Activated T-cell treated with anti-CD3 and anti-CD28 coated beads, Interleukin-2, amount 50 U/mL, for 24 hours (primary cell): ENCODE results near the gene CA5B.
"Not testable (repeated sequence)": the region's sequence is repeated elsewhere in the genome, so short reads cannot be mapped to it uniquely, and the experiment has no call there.

ENCODE experiments used
- DNase-seq: peaks from one replicate; pipeline ENCODE4 v3.0.0-alpha.2; 2020
- H3K27ac Mint-ChIP-seq: 2 replicates; pipeline ENCODE4 v1.8.0; 2020; ENCODE audit warnings: mild to moderate bottlenecking, mixed read lengths
- H3K27me3 Mint-ChIP-seq: 2 replicates; pipeline ENCODE4 v1.8.0; 2020; ENCODE audit warnings: mixed read lengths
- H3K36me3 Mint-ChIP-seq: 2 replicates; pipeline ENCODE4 v1.8.0; 2020; ENCODE audit warnings: low read depth, mixed read lengths
- H3K4me1 Mint-ChIP-seq: 2 replicates; pipeline ENCODE4 v1.8.0; 2020; ENCODE audit warnings: low read depth, mixed read lengths
- H3K4me3 Mint-ChIP-seq: 2 replicates; pipeline ENCODE4 v1.8.0; 2020; ENCODE audit warnings: mild to moderate bottlenecking, moderate library complexity, mixed read lengths
- H3K9me3 Mint-ChIP-seq: 2 replicates; pipeline ENCODE4 v1.8.0; 2020; ENCODE audit warnings: mixed read lengths

Gene CA5B

DNA sequence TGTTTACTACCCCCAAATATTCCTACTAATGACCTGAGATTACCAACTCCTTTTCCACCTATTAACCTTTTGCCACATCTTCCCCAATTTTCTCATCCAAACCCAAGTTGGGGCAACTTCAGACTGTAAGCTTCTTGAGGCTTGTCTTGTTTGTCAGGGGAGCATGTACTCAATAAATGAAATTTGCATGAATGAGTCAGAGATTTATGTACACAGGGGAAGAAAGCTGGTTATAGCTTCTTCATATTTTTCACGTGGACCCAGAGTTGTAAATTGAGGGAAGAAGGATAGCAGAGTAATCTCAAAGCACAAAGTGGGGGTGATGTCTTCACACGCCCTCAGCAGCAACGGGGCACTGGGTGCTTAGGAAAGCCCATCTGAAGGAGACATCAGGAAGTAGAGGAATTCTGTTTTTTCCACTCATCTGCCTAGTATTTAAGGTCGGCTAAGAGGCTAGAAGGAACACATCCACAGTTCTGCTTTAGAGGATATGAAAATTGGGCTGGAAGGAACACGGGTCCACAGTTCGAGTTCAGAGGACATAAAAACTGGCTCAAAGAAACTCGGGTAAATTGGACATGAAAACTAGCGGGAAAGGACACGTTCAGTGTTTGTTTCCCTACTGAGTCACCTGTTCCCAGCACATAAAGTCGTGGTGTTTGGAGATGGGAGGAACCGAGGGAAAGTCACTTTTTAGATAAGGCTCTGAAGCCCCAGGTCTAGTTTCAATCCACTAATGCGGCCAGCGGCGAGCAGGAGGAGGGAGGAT, 696 bp upstream of the CA5B start:
- Mint-ChIP-seq H3K4me1 (peaks cover 49% of the 10 kb centered on the region), H3K27me3 (no peaks in the 10 kb centered on the region), H3K27ac (peak overlapping the region; percentile 74), H3K9me3 (no peaks in the 10 kb centered on the region), H3K4me3 (peak overlapping the region; percentile 86), H3K36me3 (peaks cover 10% of the 10 kb centered on the region)
- no peak for DNase-seq

- peaks cover 71% of the 10 kb centered on the region for H3K4me1 Mint-ChIP-seq
- peaks cover 27% of the 10 kb centered on the region for H3K36me3 Mint-ChIP-seq
- no peak for DNase-seq
- no peaks in the 10 kb centered on the region for H3K27me3 Mint-ChIP-seq
- H3K27ac Mint-ChIP-seq, result no peak overlapping the region
- no peaks in the 10 kb centered on the region for H3K9me3 Mint-ChIP-seq
- H3K4me3 Mint-ChIP-seq, result no peak overlapping the region
Observed at GRCh38 chrX:15739886-15740285, 1.8 kb downstream of the CA5B start.

GRCh38 chrX:15744181-15744867, 6.3 kb downstream of the CA5B start:
- peaks cover 71% of the 10 kb centered on the region for H3K4me1 Mint-ChIP-seq
- no peak for DNase-seq
- no peaks in the 10 kb centered on the region for H3K9me3 Mint-ChIP-seq
- H3K36me3 Mint-ChIP-seq, result peaks cover 38% of the 10 kb centered on the region
- no peak overlapping the region for H3K4me3 Mint-ChIP-seq
- no peaks in the 10 kb centered on the region for H3K27me3 Mint-ChIP-seq
- H3K27ac Mint-ChIP-seq, result peak overlapping the region; percentile 23

- Mint-ChIP-seq H3K36me3 (peaks cover 42% of the 10 kb centered on the region), H3K27ac (no peak overlapping the region), H3K4me1 (peaks cover 71% of the 10 kb centered on the region), H3K4me3 (no peak overlapping the region), H3K9me3 (no peaks in the 10 kb centered on the region), H3K27me3 (no peaks in the 10 kb centered on the region)
- no peak for DNase-seq
Observed at GRCh38 chrX:15745179-15745578, 7.1 kb downstream of the CA5B start.

DNA sequence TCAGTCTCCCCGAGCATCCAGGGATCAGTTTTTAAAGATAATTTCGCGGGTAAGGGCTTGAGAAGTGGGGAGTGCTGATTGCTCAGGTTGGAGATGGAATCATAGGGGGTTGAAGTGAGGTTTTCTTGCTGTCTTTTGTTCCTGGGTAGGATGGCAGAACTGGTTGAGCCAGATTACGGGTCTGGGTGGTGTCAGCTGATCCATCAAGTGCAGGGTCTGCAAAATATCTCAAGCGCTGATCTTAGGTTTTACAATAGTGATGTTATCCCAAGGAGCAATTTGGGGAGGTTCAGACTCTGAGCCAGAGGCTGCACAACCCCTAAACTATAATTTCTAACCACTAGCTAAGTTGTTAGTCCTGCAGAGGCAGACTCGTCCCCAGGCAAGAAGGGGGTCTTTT, 8.6 kb downstream of the CA5B start:
- H3K4me3 Mint-ChIP-seq, H3K9me3 Mint-ChIP-seq, H3K27ac Mint-ChIP-seq, DNase-seq, H3K27me3 Mint-ChIP-seq: not testable (repeated sequence)
- Mint-ChIP-seq H3K36me3 (peaks cover 42% of the 10 kb centered on the region), H3K4me1 (peaks cover 80% of the 10 kb centered on the region)

DNA sequence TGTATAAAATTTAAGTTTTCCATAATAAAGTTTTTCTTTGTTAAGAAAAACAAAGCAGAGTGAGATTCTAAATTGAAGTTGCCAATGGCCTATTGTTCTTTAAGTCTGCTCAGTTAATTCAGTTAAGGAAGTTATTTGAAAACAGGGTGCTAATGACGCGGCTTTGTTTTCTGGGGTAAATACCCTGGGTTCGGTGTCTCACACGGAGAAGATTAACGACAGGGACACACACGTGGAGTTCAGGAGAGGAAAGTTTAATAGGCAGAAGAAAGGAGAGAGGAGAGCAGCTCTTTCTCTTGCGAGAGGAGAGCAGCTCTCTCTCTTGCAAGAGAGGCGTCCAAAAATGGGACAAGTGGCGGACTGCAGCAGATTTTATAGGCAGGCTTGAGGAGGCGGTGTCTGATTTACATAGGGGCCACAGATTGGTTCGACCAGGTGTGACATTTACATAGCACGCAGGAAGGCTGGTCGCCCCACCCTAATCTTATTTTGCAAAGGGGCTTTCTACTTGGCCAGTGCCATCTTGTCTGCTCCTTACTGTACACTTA, 9.6 kb downstream of the CA5B start:
- Mint-ChIP-seq H3K9me3 (no peaks in the 10 kb centered on the region), H3K36me3 (peaks cover 36% of the 10 kb centered on the region), H3K4me1 (peaks cover 81% of the 10 kb centered on the region), H3K4me3 (no peak overlapping the region), H3K27me3 (no peaks in the 10 kb centered on the region), H3K27ac (no peak overlapping the region)
- no peak for DNase-seq

DNA sequence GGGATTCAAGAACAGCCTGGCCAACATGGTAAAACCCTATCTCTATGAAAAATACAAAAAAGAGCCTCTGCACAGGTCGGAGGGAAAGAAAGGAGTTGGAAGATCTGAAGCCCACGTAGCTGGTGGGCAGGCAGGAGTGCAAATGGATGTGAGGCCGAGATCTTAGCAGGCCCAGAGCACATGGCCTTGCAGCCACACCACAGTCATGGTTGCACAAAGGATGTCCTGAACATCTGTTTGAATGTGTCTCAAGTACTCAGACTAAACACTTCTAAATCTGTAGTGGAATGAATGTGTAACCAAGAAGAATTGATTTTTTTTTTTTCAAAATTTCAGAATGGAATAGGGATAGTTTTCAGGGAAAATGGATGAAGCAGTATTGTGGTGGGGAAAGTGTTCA, 10.8 kb downstream of the CA5B start:
- Mint-ChIP-seq H3K4me3 (no peak overlapping the region), H3K27ac (peak overlapping the region; percentile 90)

DNA sequence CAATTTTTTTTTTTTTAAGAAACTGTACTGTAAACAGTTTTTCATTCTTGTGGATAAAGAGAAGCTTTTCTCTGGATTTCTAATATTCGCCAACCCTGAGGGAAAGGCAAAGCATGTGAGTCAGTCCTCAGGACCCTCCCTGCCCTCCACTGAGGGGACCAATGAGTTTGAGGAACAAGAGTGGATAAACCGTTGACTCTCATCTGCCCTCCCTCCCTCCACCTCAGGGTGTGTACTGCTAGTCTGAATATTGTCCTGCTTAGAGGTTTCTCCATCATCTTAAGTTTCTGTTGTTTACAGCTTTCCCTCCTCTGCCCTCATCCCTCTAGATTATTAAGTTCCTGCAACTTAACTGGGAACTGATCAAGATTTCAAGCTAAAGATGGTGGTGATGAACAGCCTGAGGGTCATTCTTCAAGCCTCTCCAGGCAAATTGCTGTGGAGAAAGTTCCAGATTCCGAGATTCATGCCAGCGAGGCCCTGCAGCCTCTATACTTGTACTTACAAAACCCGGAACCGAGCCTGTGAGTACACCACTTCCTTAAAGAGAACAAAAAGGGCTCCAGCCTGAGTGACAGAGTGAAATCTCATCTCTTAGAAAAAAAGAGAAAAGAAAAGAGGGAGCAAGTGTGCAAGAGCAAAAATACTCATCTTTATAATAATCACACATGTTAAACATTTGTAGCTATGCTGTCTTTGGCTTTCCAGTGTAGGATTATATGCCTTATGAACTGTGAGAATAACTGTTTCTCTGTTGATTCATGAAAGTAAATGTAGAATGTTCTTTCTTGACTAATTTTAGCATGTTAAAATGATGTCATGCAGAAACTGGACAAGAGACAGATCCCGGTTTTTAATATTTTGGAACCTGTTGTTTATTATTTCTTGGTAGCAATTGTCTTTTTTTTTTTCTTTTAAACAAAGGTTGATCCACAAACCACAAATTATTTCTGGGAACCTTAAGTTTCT, 11.9 kb downstream of the CA5B start:
- Mint-ChIP-seq H3K4me1 (peaks cover 77% of the 10 kb centered on the region), H3K27ac (peak overlapping the region; percentile 90), H3K27me3 (no peaks in the 10 kb centered on the region), H3K4me3 (peak overlapping the region; percentile 11), H3K9me3 (no peaks in the 10 kb centered on the region), H3K36me3 (peaks cover 23% of the 10 kb centered on the region)
- DNase-seq, result no peak

More for the DNA sequence above, 10.8 kb downstream of the CA5B start:
- no peak for DNase-seq
- Mint-ChIP-seq H3K27me3 (no peaks in the 10 kb centered on the region), H3K36me3 (peaks cover 28% of the 10 kb centered on the region), H3K4me1 (peaks cover 78% of the 10 kb centered on the region), H3K9me3 (no peaks in the 10 kb centered on the region)

GRCh38 chrX:15750611-15751154, 12.6 kb downstream of the CA5B start:
- DNase-seq, result no peak
- H3K4me3 Mint-ChIP-seq, result peak overlapping the region; percentile 8
- H3K27me3 Mint-ChIP-seq, result no peaks in the 10 kb centered on the region
- peak overlapping the region; percentile 90 for H3K27ac Mint-ChIP-seq
- H3K4me1 Mint-ChIP-seq, result peaks cover 76% of the 10 kb centered on the region
- H3K9me3 Mint-ChIP-seq, result no peaks in the 10 kb centered on the region
- H3K36me3 Mint-ChIP-seq, result peaks cover 23% of the 10 kb centered on the region

- no peaks in the 10 kb centered on the region for H3K27me3 Mint-ChIP-seq
- no peak for DNase-seq
- H3K27ac Mint-ChIP-seq, result peak overlapping the region; percentile 90
- H3K9me3 Mint-ChIP-seq, result no peaks in the 10 kb centered on the region
- peaks cover 78% of the 10 kb centered on the region for H3K4me1 Mint-ChIP-seq
- H3K4me3 Mint-ChIP-seq, result peak overlapping the region; percentile 8
- H3K36me3 Mint-ChIP-seq, result peaks cover 23% of the 10 kb centered on the region
Observed at GRCh38 chrX:15751155-15751819, 13.2 kb downstream of the CA5B start.

GRCh38 chrX:15755091-15755490, 17.0 kb downstream of the CA5B start:
- Mint-ChIP-seq H3K4me1 (peaks cover 74% of the 10 kb centered on the region), H3K27me3 (no peaks in the 10 kb centered on the region), H3K4me3 (no peak overlapping the region), H3K36me3 (peaks cover 6% of the 10 kb centered on the region), H3K9me3 (no peaks in the 10 kb centered on the region), H3K27ac (peak overlapping the region; percentile 50)
- no peak for DNase-seq

DNA sequence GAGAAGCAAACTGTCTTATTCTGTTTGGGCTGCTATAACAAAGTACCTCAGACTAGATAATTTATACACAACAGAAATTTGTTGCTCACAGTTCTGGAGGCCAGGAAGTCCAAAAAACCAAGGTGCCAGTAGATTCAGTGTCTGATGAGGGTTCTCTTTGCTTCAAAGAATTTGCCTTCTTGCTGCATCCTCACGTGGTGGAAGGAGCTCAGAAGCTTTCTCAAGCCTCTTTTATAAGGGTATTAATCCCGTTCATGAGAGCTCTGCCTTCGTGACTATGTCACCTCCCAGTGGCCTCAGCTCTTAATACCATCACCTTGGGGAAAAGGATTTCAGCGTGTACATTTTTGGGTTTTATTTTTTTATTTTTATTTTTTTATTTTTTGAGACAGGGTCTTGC, 20.1 kb downstream of the CA5B start:
- Mint-ChIP-seq H3K4me1 (peaks cover 61% of the 10 kb centered on the region), H3K4me3 (no peak overlapping the region), H3K36me3 (peaks cover 3% of the 10 kb centered on the region), H3K9me3 (no peaks in the 10 kb centered on the region), H3K27ac (peak overlapping the region; percentile 76), H3K27me3 (no peaks in the 10 kb centered on the region)
- no peak for DNase-seq

DNA sequence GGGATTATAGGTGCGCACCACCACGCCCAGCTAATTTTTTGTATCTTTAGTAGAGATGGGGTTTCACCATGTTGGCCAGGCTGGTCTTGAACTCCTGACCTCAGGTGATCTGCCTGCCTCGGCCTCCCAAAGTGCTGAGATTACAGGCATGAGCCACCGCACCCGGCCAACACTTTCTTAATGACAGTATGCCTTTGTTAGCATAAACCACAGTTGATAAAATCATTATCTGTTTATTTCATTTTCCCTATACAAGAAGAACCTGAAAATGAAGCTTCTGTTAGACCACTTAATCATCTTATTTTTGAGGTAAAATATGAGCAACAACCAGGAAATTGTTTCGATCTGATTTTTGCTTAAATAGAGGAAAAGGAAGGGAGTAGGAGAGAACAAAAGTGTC, 21.8 kb downstream of the CA5B start:
- not testable (repeated sequence) for H3K9me3 Mint-ChIP-seq, DNase-seq, H3K27me3 Mint-ChIP-seq, H3K36me3 Mint-ChIP-seq, H3K4me3 Mint-ChIP-seq
- Mint-ChIP-seq H3K4me1 (peaks cover 53% of the 10 kb centered on the region), H3K27ac (peak overlapping the region; percentile 71)
